ENCODE data around the gene QRFPR. TPM values are rescaled to one million over a fixed set of nuclear protein-coding genes. Genes with fewer than 3 reads are reported as not detected.
A peak's percentile ranks its signal among the peaks of the same experiment; 100 is the strongest.
"Not testable (repeated sequence)": the region's sequence is repeated elsewhere in the genome, so short reads cannot be mapped to it uniquely, and the experiment has no call there.

The QRFPR gene
- total RNA-seq, result 0.25 TPM
- long read RNA-seq, result 0 reads

GRCh38 chr4:121380776-121381462 is at the start of gene QRFPR:
Gene QRFPR (minus strand): TSS chr4:121381018. CDS start chr4:121380647, 371 bp downstream.
- intact Hi-C loops (cut with micrococcal nuclease), result no loop called here
- H3K4me3 ChIP-seq, result peak within 1 kb of the TSS; percentile 75
- no peaks in the 10 kb centered on the region for H3K9me3 ChIP-seq (replicated peaks)
- peaks cover 29% of the 10 kb centered on the region for H3K27me3 ChIP-seq (ENCODE audit: low read depth)
- H3K4me1 ChIP-seq, result peaks cover 24% of the 10 kb centered on the region
- H3K27ac ChIP-seq (replicated peaks), result peak within 1 kb of the TSS; percentile 16
- peak; percentile 34 for DNase-seq
- TF ChIP-seq CTCF (IDR thresholded peaks at IDR 0.05; ENCODE audit: borderline replicate concordance), result no peak
- no peaks in the 10 kb centered on the region for H3K36me3 ChIP-seq

GRCh38 chr4:121428721-121429120 is 47.9 kb upstream of the QRFPR start:
- Histone ChIP-seq H3K27ac (replicated peaks) (no peak overlapping the region), H3K36me3 (no peaks in the 10 kb centered on the region), H3K9me3 (replicated peaks) (no peaks in the 10 kb centered on the region), H3K27me3 (ENCODE audit: low read depth) (no peaks in the 10 kb centered on the region), H3K4me1 (no peaks in the 10 kb centered on the region), H3K4me3 (no peak overlapping the region)
- intact Hi-C loops (cut with micrococcal nuclease), result no loop called here
- no peak for TF ChIP-seq CTCF (IDR thresholded peaks at IDR 0.05; ENCODE audit: borderline replicate concordance)
- DNase-seq, result no peak

- H3K4me3 ChIP-seq, result peak overlapping the region; percentile 48
- DNase-seq, result no peak
- H3K27ac ChIP-seq (replicated peaks), result no peak overlapping the region
- no peaks in the 10 kb centered on the region for H3K4me1 ChIP-seq
- intact Hi-C loops (cut with micrococcal nuclease), result loop anchor here (5.0 kb wide), 1 partner anchor 49 kb away; no protein-coding TSS in a partner anchor
- no peaks in the 10 kb centered on the region for H3K27me3 ChIP-seq (ENCODE audit: low read depth)
- peak; percentile 70 for TF ChIP-seq CTCF (IDR thresholded peaks at IDR 0.05; ENCODE audit: borderline replicate concordance)
- no peaks in the 10 kb centered on the region for H3K9me3 ChIP-seq (replicated peaks)
- H3K36me3 ChIP-seq, result no peaks in the 10 kb centered on the region
Measured at GRCh38 chr4:121421594-121421993, 40.8 kb upstream of the QRFPR start.

- no peaks in the 10 kb centered on the region for H3K36me3 ChIP-seq
Measured at GRCh38 chr4:121411151-121411744, 30.4 kb upstream of the QRFPR start.

GRCh38 chr4:121408567-121408966 is 27.7 kb upstream of the QRFPR start:
- H3K4me3 ChIP-seq; intact Hi-C loops (cut with micrococcal nuclease); H3K36me3 ChIP-seq; H3K27ac ChIP-seq (replicated peaks); H3K27me3 ChIP-seq (ENCODE audit: low read depth); H3K4me1 ChIP-seq; DNase-seq: not testable (repeated sequence)
- H3K9me3 ChIP-seq (replicated peaks), result peaks cover 10% of the 10 kb centered on the region

More at GRCh38 chr4:121411151-121411744, 30.4 kb upstream of the QRFPR start:
- no peak for DNase-seq
- H3K27me3 ChIP-seq (ENCODE audit: low read depth), result no peaks in the 10 kb centered on the region
- no peak overlapping the region for H3K4me3 ChIP-seq
- H3K4me1 ChIP-seq, result no peaks in the 10 kb centered on the region
- peaks cover 21% of the 10 kb centered on the region for H3K9me3 ChIP-seq (replicated peaks)
- TF ChIP-seq CTCF (IDR thresholded peaks at IDR 0.05; ENCODE audit: borderline replicate concordance), result no peak
- no peak overlapping the region for H3K27ac ChIP-seq (replicated peaks)
- intact Hi-C loops (cut with micrococcal nuclease), result no loop called here

- H3K9me3 ChIP-seq (replicated peaks), result no peaks in the 10 kb centered on the region
- TF ChIP-seq CTCF (IDR thresholded peaks at IDR 0.05; ENCODE audit: borderline replicate concordance), result no peak
- intact Hi-C loops (cut with micrococcal nuclease), result no loop called here
- no peak overlapping the region for H3K27ac ChIP-seq (replicated peaks)
- peaks cover 10% of the 10 kb centered on the region for H3K4me1 ChIP-seq
- no peaks in the 10 kb centered on the region for H3K36me3 ChIP-seq
- no peak for DNase-seq
- no peaks in the 10 kb centered on the region for H3K27me3 ChIP-seq (ENCODE audit: low read depth)
- no peak overlapping the region for H3K4me3 ChIP-seq
Measured at GRCh38 chr4:121400632-121401031, 19.8 kb upstream of the QRFPR start.

All from left ventricle myocardium inferior (tissue), 1 donor.